Psoas muscle (tissue), 8 donors: ENCODE measurements around the gene RTKN. TPM values are rescaled to one million over a fixed set of nuclear protein-coding genes. Genes with fewer than 3 reads are reported as not detected.
A peak's percentile ranks its signal among the peaks of the same experiment; 100 is the strongest.

Source experiments
- ATAC-seq, 4 donors: fragments of 200-7000 bp; cut with Tn5 transposase; one replicate each; pipeline ENCODE4 v1.9.1; 2020; ENCODE audit warnings: moderate library complexity in 3 of 4, mild to moderate bottlenecking in 2 of 4
- DNase-seq, 2 donors: peaks; one replicate each; pipeline ENCODE4 v3.0.0-alpha.2; 2020
- H3K27ac ChIP-seq: fragments of 200-600 bp; one replicate; pipeline ENCODE4 v1.8.0; 2022
- H3K27me3 ChIP-seq, 3 donors: fragments of 200-600 bp in 1 of 3; one replicate each; pipeline versions ENCODE4 v1.6.1 to v1.8.0; 2013 to 2022; ENCODE audit warnings: low read length in 2 of 3, mild to moderate bottlenecking in 2 of 3, moderate library complexity in 1 of 3; ENCODE audit not compliant: insufficient read depth in 3 of 3
- H3K36me3 ChIP-seq, 2 donors: fragments of 200-600 bp in 1 of 2; one replicate each; pipeline versions ENCODE4 v1.6.1 to v1.8.0; 2013 to 2022; ENCODE audit warnings: low read depth in 1 of 2, mild to moderate bottlenecking in 1 of 2, moderate library complexity in 1 of 2; ENCODE audit not compliant: insufficient read depth in 1 of 2
- H3K4me1 ChIP-seq: fragments of 200-600 bp; one replicate; pipeline ENCODE4 v1.8.0; 2022
- H3K4me3 ChIP-seq: fragments of 200-600 bp; one replicate; pipeline ENCODE4 v1.8.0; 2022; ENCODE audit warnings: mild to moderate bottlenecking
- H3K9me3 ChIP-seq: fragments of 200-600 bp; one replicate; pipeline ENCODE4 v1.8.0; 2022
- WGBS, 3 donors: extraction: QIAGEN DNeasy Blood & Tissue Kit; methylation state at CpG; one replicate each; pipeline versions ENCODE4 v1.1.6 to v1.1.7; 2013; 5-methylcytosine and 5-hydroxymethylcytosine counted together
- intact Hi-C, 2 donors: fragments of 100-400 bp; cut with DNase I; formaldehyde crosslinking; loops; one replicate each; pipeline versions ENCODE4 v1.11.0 to v1.14.2; 2022
- polyA plus RNA-seq, 3 donors: library from polyadenylated mRNA; stranded (reverse); fragments of 200-250 nt; gene quantifications; one replicate each; pipeline ENCODE4 v1.2.3, GENCODE V29; 2013
- total RNA-seq, 4 donors: library from RNA; stranded (reverse); fragmentation: NEBNext Ultra II Directional in 2 of 4; extraction: Animal tissue kit (Norgen Biotek cat#: 25700) in 2 of 4; gene quantifications; one replicate each; pipeline versions ENCODE4 v1.2.1 to v1.2.4, GENCODE V29; 2021 to 2023
- TF ChIP-seq, protein P1 (sequence below): fragments of 200-600 bp; IDR thresholded peaks from one replicate; pipeline ENCODE4 v1.8.0; 2022; ENCODE audit warnings: antibody characterized with exemption
- donor health status: healthy with polysubstance abuse.
- donor health status: DM: no; HTN: no; CAD: no; lungs with moderate emphysema.
- donor health status: Bipolar disorder and iron deficiency.
- donor health status: healthy.
- donor health status: DM: yes; HTN: yes; CAD: no.
- donor health status: DM: no; HTN: no; CAD: no.
- donor health status: DM: no; HTN: no; CAD: no.
- donor health status: DM: yes; HTN: yes; CAD: no.

Gene RTKN
- total and polyA plus RNA-seq, 7 donors, result 3.1 to 18.8 (median 7.8) TPM

DNA sequence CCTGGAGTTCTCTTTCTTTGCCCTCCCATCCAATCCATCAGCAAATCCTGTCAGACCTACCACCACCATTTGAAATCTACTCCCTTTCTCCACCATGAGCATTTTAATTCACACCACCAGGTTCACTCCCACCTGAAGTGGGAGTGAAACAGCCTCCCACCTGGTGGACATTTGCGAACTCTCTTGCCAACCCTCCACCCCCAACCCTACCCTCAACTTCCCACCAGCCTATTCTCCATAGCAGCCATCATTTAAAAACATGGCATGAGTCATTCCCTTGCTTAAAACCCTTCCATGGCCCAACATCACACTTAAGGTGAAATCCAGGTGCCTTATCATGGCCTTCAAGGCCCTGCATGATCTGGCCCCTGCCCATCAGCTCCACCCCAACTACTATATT lies 3.5 kb downstream of the RTKN start:
- no peak overlapping the region for H3K27ac ChIP-seq
- no peak overlapping the region for H3K4me3 ChIP-seq
- TF ChIP-seq, protein P1, sequence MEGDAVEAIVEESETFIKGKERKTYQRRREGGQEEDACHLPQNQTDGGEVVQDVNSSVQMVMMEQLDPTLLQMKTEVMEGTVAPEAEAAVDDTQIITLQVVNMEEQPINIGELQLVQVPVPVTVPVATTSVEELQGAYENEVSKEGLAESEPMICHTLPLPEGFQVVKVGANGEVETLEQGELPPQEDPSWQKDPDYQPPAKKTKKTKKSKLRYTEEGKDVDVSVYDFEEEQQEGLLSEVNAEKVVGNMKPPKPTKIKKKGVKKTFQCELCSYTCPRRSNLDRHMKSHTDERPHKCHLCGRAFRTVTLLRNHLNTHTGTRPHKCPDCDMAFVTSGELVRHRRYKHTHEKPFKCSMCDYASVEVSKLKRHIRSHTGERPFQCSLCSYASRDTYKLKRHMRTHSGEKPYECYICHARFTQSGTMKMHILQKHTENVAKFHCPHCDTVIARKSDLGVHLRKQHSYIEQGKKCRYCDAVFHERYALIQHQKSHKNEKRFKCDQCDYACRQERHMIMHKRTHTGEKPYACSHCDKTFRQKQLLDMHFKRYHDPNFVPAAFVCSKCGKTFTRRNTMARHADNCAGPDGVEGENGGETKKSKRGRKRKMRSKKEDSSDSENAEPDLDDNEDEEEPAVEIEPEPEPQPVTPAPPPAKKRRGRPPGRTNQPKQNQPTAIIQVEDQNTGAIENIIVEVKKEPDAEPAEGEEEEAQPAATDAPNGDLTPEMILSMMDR, result no peak

DNA sequence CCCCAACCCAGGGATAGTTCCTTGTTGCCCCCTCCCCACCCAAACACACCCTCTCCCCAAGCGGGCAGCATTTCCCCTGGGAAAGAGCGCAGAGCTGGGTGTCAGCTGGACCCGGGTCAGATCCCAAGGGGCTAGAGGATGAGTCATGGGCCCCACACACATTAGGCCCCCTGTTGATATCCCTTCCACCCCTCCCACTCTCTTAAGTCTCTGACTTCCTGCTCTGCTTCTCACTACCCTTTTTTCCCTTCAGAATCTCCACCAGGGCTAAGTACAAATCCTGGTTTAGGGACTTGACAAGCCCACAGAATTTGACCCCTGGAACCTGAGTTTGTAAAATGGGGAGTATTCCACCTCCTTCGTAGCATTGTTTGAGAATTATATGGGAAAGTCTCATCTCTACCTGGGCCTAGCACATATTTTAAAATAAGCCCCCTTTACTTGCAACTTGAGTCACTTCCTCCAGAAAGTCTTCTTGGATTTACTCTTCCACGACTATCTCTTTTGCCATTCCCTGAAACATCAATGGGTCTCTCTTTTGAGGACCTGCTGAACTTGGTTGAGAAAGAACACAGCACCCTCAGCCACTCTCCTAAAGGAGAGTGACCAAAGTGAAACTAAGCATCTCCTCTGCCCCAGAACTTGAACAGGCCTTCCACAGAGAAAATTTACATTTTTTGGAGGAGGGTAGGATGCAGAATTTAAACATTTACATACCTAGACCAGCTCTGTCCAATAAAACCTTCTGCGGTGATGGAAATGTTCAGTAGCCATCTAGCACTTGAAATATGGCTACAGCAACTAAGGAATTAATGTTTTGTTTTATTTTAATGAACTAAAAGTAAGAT lies 4.7 kb downstream of the RTKN start:
- DNase-seq, result no peak
- H3K27ac ChIP-seq, result no peak overlapping the region
- H3K4me1 ChIP-seq, result no peaks in the 10 kb centered on the region
- 60 to 68% (median 64%) methylated on average over 6 of the region's 6 CpGs for WGBS, 3 donors
- intact Hi-C loops, result no loop called here
- TF ChIP-seq, protein P1, result no peak
- ATAC-seq, result no peak
- peak overlapping the region; percentile 7 for H3K4me3 ChIP-seq
- H3K36me3 ChIP-seq, result peaks cover 0 to 3% of the 10 kb centered on the region in 2 donors
- no peaks in the 10 kb centered on the region for H3K9me3 ChIP-seq
- H3K27me3 ChIP-seq, result peaks cover 0 to 14% (median 14%) of the 10 kb centered on the region in 3 donors

More for the DNA sequence above, 3.5 kb downstream of the RTKN start:
- DNase-seq, result no peak
- no peaks in the 10 kb centered on the region for H3K9me3 ChIP-seq
- peaks cover 0 to 24% (median 19%) of the 10 kb centered on the region in 3 donors for H3K27me3 ChIP-seq
- intact Hi-C loops, result no loop called here
- no peaks in the 10 kb centered on the region for H3K4me1 ChIP-seq
- ATAC-seq, result no peak
- 83 to 93% (median 92%) methylated on average over 1 of the region's 1 CpG for WGBS, 3 donors
- H3K36me3 ChIP-seq, result no peaks in the 10 kb centered on the region

DNA sequence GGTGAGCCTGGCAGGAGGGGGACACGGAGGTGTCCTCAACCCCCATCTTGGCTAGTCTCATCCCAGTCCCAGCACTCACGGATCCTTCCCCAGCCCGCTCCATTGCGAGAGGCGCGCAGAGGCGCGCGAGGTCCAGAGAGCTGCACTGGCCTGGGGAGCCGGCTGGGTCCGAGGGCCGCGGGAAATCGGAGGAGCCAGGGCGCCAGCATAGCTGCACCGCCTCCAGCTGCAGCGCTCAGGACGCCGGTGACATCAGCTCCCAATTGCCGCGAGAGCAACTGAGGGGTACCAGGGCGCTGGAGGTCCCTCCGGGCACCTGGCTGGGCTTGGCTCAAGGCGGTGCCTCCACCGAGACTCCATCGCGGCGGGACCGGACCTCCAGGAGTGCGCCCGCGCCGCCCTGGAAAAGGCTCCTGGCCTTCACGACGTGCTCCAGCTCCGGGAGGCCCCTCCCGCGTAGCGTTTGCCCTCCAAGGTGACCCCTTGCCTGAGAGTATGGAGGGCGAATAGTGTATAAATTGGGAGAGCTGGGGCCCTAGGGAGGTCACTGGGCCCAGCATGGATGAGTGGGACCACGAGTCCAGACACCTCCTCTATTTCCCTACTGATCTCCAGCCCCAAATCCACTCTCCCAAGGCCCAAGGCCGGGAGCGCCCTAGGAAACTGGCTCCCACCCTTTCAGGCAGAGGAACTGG lies 5.5 kb downstream of the RTKN start:
- DNase-seq (no peak), ATAC-seq (no peak)
- intact Hi-C loops, result no loop called here
- Histone ChIP-seq H3K27me3 (peaks cover 0 to 12% (median 6%) of the 10 kb centered on the region in 3 donors), H3K9me3 (no peaks in the 10 kb centered on the region), H3K4me1 (no peaks in the 10 kb centered on the region), H3K4me3 (peak overlapping the region; percentile 7), H3K36me3 (peaks cover 0 to 11% of the 10 kb centered on the region in 2 donors), H3K27ac (no peak overlapping the region)
- TF ChIP-seq, protein P1, result no peak
- WGBS, 3 donors, result 46 to 67% (median 49%) methylated on average over 42 to 43 of the region's 43 CpGs

DNA sequence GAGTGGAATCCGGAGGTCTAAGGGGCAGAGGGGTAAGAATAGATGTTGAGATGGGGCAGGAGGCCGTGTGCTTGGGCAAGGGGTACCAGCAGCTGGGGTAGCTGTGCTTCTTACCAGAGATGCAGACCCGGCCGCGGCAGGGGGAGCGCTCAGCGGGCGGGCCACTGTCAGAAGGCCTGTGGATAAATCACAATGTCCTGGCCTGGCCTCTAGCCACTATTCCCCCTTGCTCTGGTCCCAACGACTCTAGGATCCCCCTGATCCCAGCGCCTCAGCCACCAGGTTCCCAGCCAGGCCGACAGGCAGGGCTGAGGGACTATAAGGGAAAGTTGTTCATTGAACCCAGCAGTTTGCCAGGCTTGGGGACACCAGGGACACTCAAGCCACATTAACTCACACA lies 11.2 kb downstream of the RTKN start:
- H3K36me3 ChIP-seq, result peaks cover 0 to 43% of the 10 kb centered on the region in 2 donors
- WGBS, 3 donors, result 81 to 84% (median 84%) methylated on average over 11 of the region's 11 CpGs
- H3K27me3 ChIP-seq, result no peaks in the 10 kb centered on the region
- DNase-seq (no peak), ATAC-seq (no peak)
- TF ChIP-seq, protein P1, result no peak
- H3K9me3 ChIP-seq, result no peaks in the 10 kb centered on the region
- intact Hi-C loops, result no loop called here
- H3K4me3 ChIP-seq, result no peak overlapping the region
- no peak overlapping the region for H3K27ac ChIP-seq
- H3K4me1 ChIP-seq, result no peaks in the 10 kb centered on the region
